WTC11 (cell line): Measurements from ENCODE around the gene TPGS2.

Source experiments
- CTCF ChIP-seq: fragments of 200-600 bp; IDR thresholded peaks from 2 replicates; pipeline ENCODE4 v1.8.0; 2022; ENCODE audit warnings: antibody characterized with exemption
- ELF4 ChIP-seq: sonication (generic); formaldehyde crosslinking; IDR thresholded peaks from 2 replicates; pipeline ENCODE4 v1.8.1; 2022; ENCODE audit warnings: low read depth, mild to moderate bottlenecking, moderate library complexity, missing genetic modification reagents
- NFATC4 ChIP-seq: fragments of 250-450 bp; sonication (Bioruptor Pico); IDR thresholded peaks from 2 replicates; pipeline ENCODE4 v1.9.0; 2021; ENCODE audit warnings: mild to moderate bottlenecking

- no peak for TF ChIP-seq CTCF
- no peak for TF ChIP-seq NFATC4 (CRISPR knock-in tag)
- TF ChIP-seq ELF4 (CRISPR knock-in tag) = no peak
Observed at GRCh38 chr18:36792634-36793283, 36.0 kb downstream of the TPGS2 start.
